Astrocyte of the hippocampus (primary cell): ENCODE measurements around the gene DONSON.

Experiments
- DNase-seq: peaks from one replicate; pipeline ENCODE4 v3.0.0; 2011; ENCODE audit warnings: low read depth, low spot score

The DONSON gene

DNA sequence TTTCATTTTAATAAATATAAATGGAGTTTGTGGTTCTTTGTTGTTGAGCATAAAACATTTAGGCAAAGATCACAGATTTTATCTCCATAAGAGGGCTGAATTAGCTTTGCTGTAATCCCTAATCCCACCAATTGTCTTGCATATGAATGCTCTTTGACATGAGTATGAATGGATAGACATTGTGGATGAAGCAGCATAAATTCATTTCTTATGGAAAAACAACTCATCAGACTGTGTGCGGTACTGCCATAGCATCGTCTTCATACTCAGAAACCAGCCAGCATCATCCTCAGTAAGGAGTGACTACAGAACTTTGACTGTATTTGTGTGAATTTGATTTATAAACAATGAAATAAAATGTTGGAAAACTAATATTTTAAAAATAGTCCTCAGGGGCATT, 26.1 kb downstream of the DONSON start:
- no peak for DNase-seq

DNA sequence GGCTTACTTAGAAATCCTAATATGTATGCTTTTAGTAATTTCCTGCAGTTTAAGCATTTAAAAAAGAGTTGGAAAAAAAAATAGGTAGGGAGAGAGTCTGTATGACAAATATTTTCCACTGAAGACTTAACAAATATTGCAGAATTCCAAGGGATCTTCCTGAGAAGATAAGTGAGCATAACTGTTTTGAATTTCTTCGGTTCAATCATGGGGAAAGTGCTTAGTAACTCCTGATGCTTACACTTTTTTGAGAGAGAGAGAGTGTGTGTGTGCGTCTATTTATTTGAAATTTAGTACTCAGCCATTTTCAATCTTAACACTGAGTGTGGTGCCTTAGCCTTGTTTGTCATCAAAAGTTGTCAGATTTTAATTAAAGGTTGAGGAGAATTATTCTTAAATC, 27.1 kb downstream of the DONSON start:
- DNase-seq, result no peak

DNA sequence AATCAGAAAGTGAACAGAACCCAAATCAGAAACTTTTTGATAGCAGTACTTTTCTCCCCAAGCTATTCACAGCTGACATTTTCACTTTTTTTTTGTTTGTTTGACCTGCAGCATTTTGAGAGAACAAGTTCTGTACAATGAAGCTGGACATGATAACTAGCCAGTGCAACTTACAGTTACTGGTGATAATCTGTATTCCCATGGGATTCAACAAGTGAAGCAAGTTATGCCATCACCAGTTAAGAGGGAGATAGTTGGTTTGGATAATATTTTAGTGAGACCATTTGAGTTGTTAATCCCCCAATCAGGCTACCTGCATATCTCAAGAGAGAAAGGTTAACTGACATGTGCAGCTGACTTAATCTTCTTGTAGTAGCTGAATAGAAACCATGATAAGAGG, 27.5 kb downstream of the DONSON start:
- DNase-seq, result no peak

DNA sequence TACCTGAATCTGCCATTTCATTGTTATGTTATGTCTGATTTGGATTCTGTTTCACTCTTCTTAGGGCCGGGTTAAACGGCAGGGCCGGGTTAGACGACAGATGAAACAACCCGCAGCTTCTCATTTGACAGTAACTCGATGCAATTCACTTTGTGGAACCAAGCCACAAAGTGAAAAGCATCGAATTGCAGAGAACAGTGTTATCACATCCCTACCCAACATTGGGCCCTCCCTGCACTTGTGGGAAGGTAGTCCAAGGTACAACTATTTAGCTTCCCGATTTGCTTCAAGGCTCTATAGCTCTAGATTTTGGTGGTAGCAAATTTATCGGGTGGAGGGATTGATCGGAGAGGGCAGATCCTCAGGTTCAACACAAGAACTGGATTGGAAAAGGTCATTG, 28.7 kb downstream of the DONSON start:
- DNase-seq, result no peak

DNA sequence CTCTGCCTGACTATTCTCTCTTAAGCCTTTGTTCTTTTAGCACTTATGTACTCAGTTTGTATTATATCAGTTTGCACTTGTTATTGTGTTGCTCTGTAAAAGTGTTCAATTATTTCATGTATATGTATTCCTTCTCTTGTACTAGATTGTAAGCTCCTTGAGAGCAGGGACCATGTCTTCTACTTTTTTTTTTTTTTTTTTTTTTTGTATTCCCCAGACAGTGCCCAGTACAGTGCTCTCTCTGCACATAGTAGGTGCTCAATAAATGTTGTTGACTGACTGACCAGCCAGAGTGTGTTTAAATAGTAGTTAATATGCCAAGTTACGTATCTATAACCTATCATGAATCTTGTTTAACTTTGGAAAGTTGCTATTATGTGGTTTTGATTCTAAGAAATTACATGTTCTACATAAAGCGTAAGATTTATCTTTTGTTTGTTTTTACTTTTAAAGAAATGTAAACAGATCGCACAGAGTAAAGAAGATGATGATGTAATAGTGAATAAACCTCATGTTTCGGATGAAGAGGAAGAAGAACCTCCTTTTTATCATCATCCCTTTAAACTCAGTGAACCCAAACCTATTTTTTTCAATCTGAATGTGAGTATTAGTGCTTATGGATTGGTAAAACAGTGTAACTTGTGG, 29.6 kb downstream of the DONSON start:
- DNase-seq, result no peak

DNA sequence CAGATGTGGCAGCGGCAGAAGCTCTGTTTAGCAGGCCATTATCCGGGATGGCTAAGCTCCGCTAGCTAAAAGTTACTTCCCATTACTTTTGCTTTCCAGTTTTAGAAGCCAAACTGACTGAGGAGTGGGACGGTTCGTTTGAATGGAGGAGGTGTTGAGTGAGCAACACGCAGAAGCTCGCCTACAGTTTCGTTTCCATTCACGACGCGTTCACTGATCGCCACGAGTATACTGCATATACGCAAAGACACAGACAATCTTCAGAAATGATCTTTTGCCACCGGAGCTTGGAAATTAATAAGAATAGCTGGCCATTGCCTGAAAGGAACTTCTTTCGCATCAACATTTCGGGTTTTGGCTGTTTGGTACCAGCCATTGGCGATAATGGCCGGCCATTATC, 31.0 kb downstream of the DONSON start:
- no peak for DNase-seq

DNA sequence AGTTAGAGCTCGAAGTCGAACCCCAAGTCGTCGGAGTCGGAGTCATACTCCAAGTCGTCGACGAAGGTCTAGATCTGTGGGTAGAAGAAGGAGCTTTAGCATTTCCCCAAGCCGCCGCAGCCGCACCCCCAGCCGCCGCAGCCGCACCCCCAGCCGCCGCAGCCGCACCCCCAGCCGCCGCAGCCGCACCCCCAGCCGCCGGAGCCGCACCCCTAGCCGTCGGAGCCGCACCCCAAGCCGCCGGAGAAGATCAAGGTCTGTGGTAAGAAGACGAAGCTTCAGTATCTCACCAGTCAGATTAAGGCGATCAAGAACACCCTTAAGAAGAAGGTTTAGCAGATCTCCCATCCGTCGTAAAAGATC, 33.5 kb downstream of the DONSON start:
- no peak for DNase-seq

DNA sequence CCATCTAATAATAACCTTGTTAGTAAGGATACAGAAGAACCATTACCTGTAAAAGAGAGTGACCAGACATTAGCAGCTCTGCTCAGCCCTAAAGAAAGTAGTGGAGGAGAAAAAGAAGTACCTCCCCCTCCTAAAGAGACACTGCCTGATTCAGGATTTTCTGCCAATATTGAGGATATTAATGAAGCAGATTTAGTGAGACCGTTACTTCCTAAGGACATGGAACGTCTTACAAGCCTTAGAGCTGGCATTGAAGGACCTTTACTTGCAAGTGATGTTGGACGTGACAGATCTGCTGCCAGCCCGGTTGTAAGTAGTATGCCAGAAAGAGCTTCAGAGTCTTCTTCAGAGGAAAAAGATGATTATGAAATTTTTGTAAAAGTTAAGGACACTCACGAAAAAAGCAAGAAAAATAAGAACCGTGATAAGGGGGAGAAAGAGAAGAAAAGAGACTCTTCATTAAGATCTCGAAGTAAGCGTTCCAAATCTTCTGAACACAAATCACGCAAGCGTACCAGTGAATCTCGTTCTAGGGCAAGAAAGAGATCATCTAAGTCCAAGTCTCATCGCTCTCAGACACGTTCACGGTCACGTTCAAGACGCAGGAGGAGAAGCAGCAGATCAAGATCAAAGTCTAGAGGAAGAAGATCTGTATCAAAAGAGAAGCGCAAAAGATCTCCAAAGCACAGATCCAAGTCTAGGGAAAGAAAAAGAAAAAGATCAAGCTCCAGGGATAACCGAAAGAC, 34.1 kb downstream of the DONSON start:
- no peak for DNase-seq

DNA sequence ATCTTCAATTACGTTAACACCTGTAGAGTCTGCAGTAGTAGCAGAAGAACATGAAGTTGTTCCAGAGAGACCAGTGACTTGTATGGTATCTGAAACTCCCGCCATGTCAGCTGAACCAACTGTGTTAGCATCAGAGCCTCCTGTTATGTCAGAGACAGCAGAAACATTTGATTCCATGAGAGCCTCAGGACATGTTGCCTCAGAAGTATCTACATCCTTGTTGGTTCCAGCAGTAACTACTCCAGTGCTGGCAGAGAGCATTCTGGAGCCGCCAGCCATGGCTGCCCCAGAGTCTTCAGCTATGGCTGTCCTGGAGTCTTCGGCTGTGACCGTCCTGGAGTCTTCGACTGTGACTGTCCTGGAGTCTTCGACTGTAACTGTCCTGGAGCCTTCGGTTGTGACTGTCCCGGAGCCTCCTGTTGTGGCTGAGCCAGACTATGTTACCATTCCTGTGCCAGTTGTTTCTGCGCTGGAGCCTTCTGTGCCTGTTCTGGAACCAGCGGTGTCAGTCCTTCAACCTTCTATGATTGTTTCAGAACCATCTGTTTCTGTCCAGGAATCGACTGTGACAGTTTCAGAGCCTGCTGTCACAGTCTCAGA, 35.4 kb downstream of the DONSON start:
- DNase-seq, result no peak

DNA sequence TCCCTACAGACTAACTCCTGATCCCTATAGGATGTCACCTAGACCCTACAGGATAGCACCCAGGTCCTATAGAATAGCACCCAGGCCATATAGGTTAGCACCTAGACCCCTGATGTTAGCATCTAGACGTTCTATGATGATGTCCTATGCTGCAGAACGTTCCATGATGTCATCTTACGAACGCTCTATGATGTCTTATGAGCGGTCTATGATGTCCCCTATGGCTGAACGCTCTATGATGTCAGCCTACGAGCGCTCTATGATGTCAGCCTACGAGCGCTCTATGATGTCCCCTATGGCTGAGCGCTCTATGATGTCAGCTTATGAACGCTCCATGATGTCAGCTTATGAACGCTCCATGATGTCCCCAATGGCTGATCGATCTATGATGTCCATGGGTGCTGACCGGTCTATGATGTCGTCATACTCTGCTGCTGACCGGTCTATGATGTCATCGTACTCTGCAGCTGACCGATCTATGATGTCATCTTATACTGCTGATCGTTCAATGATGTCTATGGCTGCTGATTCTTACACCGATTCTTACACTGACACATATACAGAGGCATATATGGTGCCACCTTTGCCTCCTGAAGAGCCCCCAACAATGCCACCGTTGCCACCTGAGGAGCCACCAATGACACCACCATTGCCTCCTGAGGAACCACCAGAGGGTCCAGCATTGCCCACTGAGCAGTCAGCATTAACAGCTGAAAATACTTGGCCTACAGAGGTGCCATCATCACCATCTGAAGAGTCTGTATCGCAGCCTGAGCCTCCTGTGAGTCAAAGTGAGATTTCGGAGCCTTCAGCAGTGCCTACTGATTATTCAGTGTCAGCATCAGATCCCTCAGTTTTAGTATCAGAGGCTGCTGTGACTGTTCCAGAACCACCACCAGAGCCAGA, 36.1 kb downstream of the DONSON start:
- DNase-seq, result no peak

DNA sequence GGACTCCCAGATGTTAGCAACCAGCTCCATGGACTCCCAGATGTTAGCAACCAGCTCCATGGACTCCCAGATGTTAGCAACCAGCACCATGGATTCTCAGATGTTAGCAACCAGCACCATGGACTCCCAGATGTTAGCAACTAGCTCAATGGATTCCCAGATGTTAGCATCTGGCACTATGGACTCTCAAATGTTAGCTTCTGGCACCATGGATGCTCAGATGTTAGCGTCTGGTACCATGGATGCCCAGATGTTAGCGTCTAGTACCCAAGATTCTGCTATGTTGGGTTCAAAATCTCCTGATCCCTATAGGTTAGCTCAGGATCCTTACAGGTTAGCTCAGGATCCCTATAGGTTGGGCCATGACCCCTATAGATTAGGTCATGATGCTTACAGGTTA, 36.8 kb downstream of the DONSON start:
- no peak for DNase-seq

DNA sequence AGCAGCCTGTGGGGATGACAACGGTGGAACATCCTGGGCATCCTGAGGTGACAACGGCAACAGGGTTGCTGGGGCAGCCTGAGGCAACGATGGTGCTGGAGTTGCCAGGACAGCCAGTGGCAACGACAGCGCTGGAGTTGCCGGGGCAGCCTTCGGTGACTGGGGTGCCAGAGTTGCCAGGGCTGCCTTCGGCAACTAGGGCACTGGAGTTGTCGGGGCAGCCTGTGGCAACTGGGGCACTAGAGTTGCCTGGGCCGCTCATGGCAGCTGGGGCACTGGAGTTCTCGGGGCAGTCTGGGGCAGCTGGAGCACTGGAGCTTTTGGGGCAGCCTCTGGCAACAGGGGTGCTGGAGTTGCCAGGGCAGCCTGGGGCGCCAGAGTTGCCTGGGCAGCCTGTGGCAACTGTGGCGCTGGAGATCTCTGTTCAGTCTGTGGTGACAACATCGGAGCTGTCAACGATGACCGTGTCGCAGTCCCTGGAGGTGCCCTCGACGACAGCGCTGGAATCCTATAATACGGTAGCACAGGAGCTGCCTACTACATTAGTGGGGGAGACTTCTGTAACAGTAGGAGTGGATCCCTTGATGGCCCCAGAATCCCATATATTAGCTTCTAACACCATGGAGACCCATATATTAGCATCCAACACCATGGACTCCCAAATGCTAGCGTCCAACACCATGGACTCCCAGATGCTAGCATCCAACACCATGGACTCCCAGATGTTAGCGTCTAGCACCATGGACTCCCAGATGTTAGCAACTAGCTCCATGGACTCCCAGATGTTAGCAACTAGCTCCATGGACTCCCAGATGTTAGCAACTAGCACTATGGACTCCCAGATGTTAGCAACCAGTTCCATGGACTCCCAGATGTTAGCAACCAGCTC, 37.5 kb downstream of the DONSON start:
- no peak for DNase-seq

DNA sequence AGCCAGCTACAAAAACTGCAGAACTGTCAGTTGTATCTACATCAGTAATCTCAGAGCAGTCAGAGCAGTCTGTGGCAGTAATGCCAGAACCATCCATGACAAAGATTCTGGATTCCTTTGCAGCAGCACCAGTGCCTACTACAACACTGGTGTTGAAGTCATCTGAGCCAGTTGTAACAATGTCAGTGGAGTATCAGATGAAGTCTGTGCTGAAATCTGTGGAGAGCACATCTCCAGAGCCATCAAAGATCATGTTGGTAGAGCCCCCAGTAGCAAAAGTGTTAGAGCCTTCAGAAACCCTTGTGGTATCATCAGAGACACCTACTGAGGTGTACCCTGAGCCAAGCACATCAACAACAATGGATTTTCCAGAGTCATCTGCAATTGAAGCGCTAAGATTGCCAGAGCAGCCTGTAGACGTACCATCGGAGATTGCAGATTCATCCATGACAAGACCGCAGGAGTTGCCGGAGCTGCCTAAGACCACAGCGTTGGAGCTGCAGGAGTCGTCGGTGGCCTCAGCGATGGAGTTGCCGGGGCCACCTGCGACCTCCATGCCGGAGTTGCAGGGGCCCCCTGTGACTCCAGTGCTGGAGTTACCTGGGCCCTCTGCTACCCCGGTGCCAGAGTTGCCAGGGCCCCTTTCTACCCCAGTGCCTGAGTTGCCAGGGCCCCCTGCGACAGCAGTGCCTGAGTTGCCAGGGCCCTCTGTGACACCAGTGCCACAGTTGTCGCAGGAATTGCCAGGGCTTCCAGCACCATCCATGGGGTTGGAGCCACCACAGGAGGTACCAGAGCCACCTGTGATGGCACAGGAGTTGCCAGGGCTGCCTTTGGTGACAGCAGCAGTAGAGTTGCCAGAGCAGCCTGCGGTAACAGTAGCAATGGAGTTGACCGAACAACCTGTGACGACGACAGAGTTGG, 38.4 kb downstream of the DONSON start:
- no peak for DNase-seq

DNA sequence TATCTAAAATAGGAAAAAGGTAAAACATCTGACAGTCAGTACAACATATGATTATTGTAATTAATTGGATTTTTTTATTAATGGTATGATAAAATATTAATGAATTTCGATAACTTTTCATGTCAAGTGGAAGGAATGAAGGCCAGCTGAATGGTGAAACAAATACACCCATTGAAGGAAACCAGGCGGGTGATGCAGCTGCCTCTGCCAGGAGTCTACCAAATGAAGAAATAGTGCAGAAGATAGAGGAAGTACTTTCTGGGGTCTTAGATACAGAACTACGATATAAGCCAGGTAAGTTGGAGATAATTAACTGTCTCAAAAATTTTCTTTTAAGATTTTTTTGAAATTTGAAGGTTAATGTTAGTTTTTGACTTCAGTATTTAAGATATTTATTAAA, 42.4 kb downstream of the DONSON start:
- no peak for DNase-seq

DNA sequence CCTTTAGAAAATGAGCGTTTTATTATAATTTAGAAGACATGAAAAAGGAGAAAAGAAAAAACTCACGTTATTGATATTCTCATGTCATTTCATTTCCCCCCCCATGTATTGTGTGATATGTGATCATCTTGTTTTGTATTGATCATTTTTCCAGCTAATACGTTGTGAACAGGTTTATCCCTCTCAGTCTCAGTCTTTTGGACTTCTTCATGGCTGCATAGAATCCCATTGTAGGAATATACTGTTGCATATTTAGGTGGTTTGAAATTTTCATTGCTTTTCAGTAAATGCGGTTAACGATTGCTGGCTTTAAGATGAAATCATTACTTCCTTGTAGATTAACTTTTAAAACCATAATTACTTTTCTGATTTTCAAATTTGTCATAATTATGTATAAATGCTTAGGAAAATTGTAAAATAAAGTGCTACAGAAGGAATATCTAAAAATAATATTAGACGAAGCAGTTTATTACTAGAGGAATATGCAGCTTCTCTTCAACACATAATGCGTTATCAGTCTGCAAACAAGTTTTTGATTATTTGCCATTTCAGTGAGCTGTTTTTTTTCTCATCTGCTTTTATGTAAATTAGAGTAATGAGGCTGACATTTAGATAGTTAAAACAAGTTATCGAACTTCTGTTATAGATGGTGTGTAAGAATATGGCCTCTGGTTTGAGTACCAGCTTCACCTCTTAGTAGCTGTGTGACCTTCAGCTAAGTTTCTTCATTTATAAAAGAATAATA, 43.9 kb downstream of the DONSON start:
- DNase-seq, result no peak

DNA sequence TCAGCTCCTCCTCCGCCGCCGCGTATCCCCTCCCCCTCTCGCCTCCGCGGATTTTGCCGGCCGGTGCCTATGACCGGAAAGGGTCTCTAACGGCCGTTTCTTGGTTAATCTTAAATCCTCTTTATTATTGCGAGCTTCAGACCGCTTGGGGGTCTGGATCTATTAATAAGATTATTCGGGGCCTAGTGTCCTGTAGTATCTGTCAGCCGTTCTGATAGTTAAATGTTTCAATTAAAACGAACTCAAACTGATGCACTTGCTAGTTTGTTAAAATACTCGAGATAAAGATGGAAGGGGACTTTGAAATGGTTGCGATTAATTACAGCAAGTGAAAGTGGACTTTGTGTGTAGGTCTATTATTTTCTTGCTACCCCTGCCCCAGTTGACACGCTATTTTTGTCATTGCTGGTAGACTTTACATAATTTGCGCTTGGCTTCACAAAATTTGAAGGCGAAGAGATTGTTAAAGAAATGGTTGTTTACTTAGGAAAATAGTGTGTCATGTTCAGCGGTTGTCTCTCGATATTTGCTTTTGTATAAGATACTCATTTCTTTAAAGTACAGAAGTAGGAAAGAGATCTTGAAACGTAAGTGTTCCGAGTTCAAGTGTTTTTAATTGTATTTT, 44.9 kb downstream of the DONSON start:
- DNase-seq, result no peak

DNA sequence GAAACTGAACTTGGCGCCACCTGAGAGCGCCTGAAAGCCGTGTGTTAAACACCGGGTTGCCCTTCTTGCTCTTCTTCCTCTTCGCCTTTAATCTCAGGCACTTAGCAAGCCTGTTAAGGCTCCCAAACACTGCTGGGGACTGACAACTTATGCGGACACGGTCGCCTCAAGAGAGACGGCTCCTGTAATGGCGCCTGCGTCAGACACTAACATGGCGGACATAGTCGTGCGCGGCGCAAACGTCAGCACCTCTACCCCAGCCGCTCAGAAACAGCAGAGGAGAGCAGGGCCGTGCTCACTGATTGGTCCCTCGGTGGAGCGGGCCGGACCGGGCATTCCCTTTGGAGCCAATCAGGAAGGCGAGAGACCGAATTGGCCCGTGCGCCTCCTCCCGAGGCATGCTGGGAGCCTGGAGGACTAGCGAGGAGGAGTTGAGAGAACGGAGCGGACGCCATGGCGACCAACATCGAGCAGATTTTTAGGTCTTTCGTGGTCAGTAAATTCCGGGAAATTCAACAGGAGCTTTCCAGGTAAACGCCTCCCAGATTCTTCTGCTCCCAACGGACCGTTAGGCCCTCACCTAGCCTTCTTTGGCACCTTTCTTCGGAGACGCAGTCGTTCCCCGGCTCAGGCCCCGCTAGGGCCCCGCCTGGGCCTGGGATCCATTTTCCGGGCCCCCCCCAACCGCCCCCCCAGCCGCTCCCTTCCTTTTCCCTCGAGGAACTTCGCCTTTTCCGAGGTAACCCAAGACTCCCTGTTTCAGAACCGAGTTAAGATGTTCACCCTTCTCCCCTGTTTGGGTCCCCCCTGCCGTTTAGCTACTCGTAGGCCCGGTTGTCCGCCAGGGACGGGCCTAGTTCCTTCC, 45.6 kb downstream of the DONSON start, which contains the start of gene SON:
SON (plus strand) TSS at position 399 of the 865 bp plus-strand sequence; CDS start at position 454, 55 bp downstream.
- DNase-seq, result peak; percentile 99
